Transverse colon (tissue), 4 donors: ENCODE measurements around the gene TRABD2A. TPM values are rescaled to one million over a fixed set of nuclear protein-coding genes. Genes with fewer than 3 reads are reported as not detected.

Experiments used
- DNase-seq: peaks from one replicate; pipeline ENCODE4 v3.0.0-alpha.2; 2019
- H3K27ac ChIP-seq, 4 donors: fragments of 200-600 bp; sonication (generic); 2 replicates each; pipeline ENCODE4 v1.5.1; 2016 to 2018; ENCODE audit warnings: inconsistent platforms in 4 of 4
- H3K27me3 ChIP-seq: fragments of 200-600 bp; sonication (generic); 2 replicates; pipeline ENCODE4 v1.5.1; 2017; ENCODE audit warnings: inconsistent platforms
- H3K36me3 ChIP-seq, 4 donors: fragments of 200-600 bp; sonication (generic); 2 replicates each; pipeline ENCODE4 v1.5.1; 2017 to 2019; ENCODE audit warnings: inconsistent platforms in 4 of 4
- H3K4me1 ChIP-seq, 4 donors: fragments of 200-600 bp; sonication (generic); 2 replicates each; pipeline ENCODE4 v1.5.1; 2017 to 2020; ENCODE audit warnings: inconsistent platforms in 4 of 4
- H3K4me3 ChIP-seq, 4 donors: fragments of 200-600 bp; sonication (generic); 1 replicate in 1 of 4; 2 replicates in 3 of 4; pipeline versions ENCODE4 v1.5.1 to v1.6.1; 2017 to 2019; ENCODE audit warnings: inconsistent platforms in 4 of 4
- H3K9me3 ChIP-seq, 2 donors: fragments of 200-600 bp; sonication (generic); 2 replicates each; pipeline ENCODE4 v1.5.1; 2017 to 2019; ENCODE audit warnings: inconsistent platforms in 2 of 2
- CTCF ChIP-seq, 5 experiments: fragments of 200-600 bp in 3 of 5; fragments of 450-650 bp in 2 of 5; sonication (generic) in 3 of 5; IDR thresholded peaks; 1 replicate in 2 of 5; 2 replicates in 3 of 5; pipeline ENCODE4 v1.5.1; 2016 to 2017; ENCODE audit warnings: antibody characterized with exemption in 5 of 5, inconsistent platforms in 3 of 5, mild to moderate bottlenecking in 2 of 5, moderate library complexity in 1 of 5
- EP300 ChIP-seq: sonication (generic); formaldehyde crosslinking; IDR thresholded peaks from one replicate; pipeline ENCODE4 v1.6.1; 2017; ENCODE audit warnings: antibody characterized with exemption, low read depth
- POLR2A ChIP-seq: fragments of 450-650 bp; IDR thresholded peaks from one replicate; pipeline ENCODE4 v1.6.1; 2016; ENCODE audit warnings: antibody characterized with exemption, mild to moderate bottlenecking, moderate library complexity
- POLR2AphosphoS5 ChIP-seq, 3 donors: sonication (generic); formaldehyde crosslinking; IDR thresholded peaks; one replicate each; pipeline ENCODE4 v1.6.1; 2016; ENCODE audit warnings: antibody characterized with exemption in 3 of 3
- WGBS, 2 donors: methylation state at CpG; one replicate each; pipeline ENCODE4 v1.1.5; 2018; ENCODE audit warnings: low coverage in 1 of 2; 5-methylcytosine and 5-hydroxymethylcytosine counted together
- in situ Hi-C, 4 donors: fragments of 200-750 bp; cut with MboI; loops; one replicate each; pipeline versions ENCODE4 v1.15.0 to v1.15.1; 2017; ENCODE audit warnings: low sequenced_read_pairs in 3 of 4, low pct_ligation_motif_present in 1 of 4, low pct_unique_long_range_greater_than_20kb in 1 of 4
- intact Hi-C: fragments of 100-400 bp; cut with DNase I; formaldehyde crosslinking; loops from one replicate; pipeline ENCODE4 v1.15.1; 2023; ENCODE audit warnings: low total_unique reads
- total RNA-seq, 4 donors: library from RNA; depleted of rRNA; stranded (reverse); fragments of >200 nt; gene quantifications; one replicate each; pipeline ENCODE4 v1.1.0, GENCODE V29; 2016

Gene TRABD2A
- total RNA-seq, 4 donors from 2014 or later: 21.3 to 230 (median 76.5) TPM

DNA sequence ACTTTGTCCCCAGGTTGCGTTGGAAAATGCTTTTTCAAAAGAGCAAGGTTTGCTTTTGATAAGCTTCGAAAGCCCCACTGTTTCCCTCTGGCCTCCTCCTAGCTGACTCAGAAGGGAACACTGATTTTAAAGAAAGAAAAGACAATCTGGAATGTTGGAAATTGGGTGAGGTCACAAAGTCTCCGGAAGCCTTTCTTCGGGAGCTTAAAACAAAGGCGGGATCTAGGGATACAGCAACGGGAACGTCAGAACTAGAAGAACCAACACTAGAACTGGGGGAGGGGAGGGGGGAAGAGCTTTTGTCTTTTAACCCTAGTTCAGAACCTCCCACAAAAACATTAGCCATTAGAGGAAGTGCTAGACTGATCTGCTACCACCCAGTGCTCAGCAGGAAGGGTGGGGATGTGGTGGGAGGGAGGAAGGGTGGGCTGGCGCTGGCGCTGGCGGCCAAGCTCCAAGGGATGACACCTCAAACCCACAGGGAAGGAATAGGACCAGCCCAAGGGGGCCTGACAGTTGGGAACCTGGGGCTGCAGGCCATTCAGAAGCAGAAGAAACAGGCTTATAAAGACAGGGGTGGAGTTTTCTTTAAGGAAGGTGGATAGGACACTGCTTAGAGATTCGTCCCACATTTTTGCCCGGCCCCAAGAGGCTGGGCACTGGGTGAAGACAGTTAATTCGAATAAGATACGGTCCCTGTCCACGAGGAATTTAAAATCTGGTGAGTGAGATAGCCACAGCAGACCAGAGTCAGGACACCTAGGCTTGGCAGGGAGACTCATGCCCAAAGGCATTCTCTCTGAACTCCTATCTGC, 26.2 kb upstream of the TRABD2A start:
- Histone ChIP-seq H3K4me3 (peak overlapping the region; percentile 86 to 97 (median 90)), H3K36me3 (peaks cover 0 to 2% (median 0%) of the 10 kb centered on the region in 4 donors), H3K9me3 (no peaks in the 10 kb centered on the region), H3K4me1 (peaks cover 0 to 22% (median 17%) of the 10 kb centered on the region in 4 donors), H3K27me3 (no peaks in the 10 kb centered on the region), H3K27ac (peak overlapping the region; percentile 94 to 100 (median 98))
- intact Hi-C loops: no loop called here
- DNase-seq: peak; percentile 69
- in situ Hi-C loops: no loop called here
- WGBS, 2 donors: 0 to 4% methylated on average over 9 to 15 of the region's 15 CpGs
- peak; percentile 49 to 69 (median 58) for TF ChIP-seq POLR2AphosphoS5 (IDR thresholded peaks at IDR 0.05)
- no peak for TF ChIP-seq CTCF (IDR thresholded peaks at IDR 0.05)
- no peak for TF ChIP-seq EP300
- TF ChIP-seq POLR2A: peak; percentile 64

DNA sequence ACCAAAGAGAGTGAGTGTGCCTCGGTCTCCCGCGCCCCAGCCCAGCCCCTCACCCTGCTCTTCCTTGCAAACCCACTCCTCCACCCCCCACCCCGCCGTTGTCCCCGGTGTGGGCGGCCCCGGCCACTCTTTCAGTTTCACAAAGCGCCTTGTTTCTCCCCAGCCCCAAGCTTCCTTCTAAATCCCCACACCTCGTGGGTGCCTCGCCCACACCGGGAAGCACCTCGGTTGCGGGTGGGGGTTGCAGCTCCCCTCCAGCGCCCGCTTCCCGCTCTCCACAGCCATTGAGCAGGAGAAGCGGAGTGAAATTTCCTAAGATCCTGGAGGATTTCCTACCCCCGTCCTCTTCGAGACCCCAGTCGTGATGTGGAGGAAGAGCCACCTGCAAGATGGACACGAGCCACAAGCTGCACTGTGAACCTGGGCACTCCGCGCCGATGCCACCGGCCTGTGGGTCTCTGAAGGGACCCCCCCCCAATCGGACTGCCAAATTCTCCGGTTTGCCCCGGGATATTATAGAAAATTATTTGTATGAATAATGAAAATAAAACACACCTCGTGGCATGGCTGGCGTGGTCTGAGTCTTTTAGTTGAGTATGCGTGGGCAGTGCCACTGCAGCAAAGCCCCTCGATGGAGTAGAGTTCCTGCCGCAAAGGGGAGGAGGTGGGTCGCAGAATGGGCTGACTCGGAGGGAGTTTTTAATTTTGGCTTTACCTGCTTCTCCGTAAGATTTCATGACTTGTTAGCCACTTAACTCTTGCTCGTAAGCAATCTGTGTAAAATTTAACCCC, 25.4 kb upstream of the TRABD2A start:
- WGBS, 2 donors: 0% methylated on average over 1 to 38 of the region's 38 CpGs

GRCh38 chr2:84905181-84906107, 24.6 kb upstream of the TRABD2A start, which contains the start of gene TMSB10:
Gene TMSB10 (plus strand): TSS chr2:84905656.
- H3K27me3 ChIP-seq: no peaks in the 10 kb centered on the region
- H3K27ac ChIP-seq: peak within 1 kb of the TSS; percentile 94 to 100 (median 98)
- WGBS, 2 donors: 0 to 1% methylated on average over 5 to 23 of the region's 94 CpGs
- DNase-seq: peak; percentile 93
- peak within 1 kb of the TSS; percentile 86 to 97 (median 90) for H3K4me3 ChIP-seq
- peak; percentile 59 for TF ChIP-seq EP300
- peak; percentile 99 to 100 (median 99) for TF ChIP-seq POLR2AphosphoS5 (IDR thresholded peaks at IDR 0.05)
- TF ChIP-seq CTCF (IDR thresholded peaks at IDR 0.05): peak in 1 of 5 experiments; percentile 14
- TF ChIP-seq POLR2A: peak; percentile 98
- peaks cover 0 to 22% (median 17%) of the 10 kb centered on the region in 4 donors for H3K4me1 ChIP-seq
- H3K9me3 ChIP-seq: no peaks in the 10 kb centered on the region
- intact Hi-C loops (loop anchor here (2.0 kb wide), 1 partner anchor 33 kb away; no protein-coding TSS in a partner anchor), in situ Hi-C loops (no loop called here)
- peaks cover 0 to 2% (median 0%) of the 10 kb centered on the region in 4 donors for H3K36me3 ChIP-seq

More for the DNA sequence above, 25.4 kb upstream of the TRABD2A start:
- Histone ChIP-seq H3K27me3 (no peaks in the 10 kb centered on the region), H3K9me3 (no peaks in the 10 kb centered on the region), H3K4me3 (peak overlapping the region; percentile 86 to 97 (median 90)), H3K27ac (peak overlapping the region; percentile 94 to 100 (median 98)), H3K36me3 (peaks cover 0 to 2% (median 0%) of the 10 kb centered on the region in 4 donors), H3K4me1 (peaks cover 0 to 22% (median 17%) of the 10 kb centered on the region in 4 donors)
- in situ Hi-C loops: no loop called here
- intact Hi-C loops: no loop called here
- no peak for TF ChIP-seq EP300
- no peak for TF ChIP-seq POLR2AphosphoS5 (IDR thresholded peaks at IDR 0.05)
- TF ChIP-seq POLR2A: no peak
- no peak for TF ChIP-seq CTCF (IDR thresholded peaks at IDR 0.05)
- peak; percentile 73 for DNase-seq
